CD4-positive, CD25-positive, alpha-beta regulatory T cell (primary cell): ENCODE results near the gene RASSF8. TPM values are rescaled to one million over a fixed set of nuclear protein-coding genes. Genes with fewer than 3 reads are reported as not detected.

Experiments used
- ATAC-seq, 2 donors: fragments of 150-1000 bp; cut with Tn5 transposase; one replicate each; pipeline ENCODE4 v1.10.0; 2021; ENCODE audit warnings: low read depth in 2 of 2, moderate number of reproducible peaks in 2 of 2, moderate library complexity in 1 of 2
- DNase-seq, 3 donors: peaks; one replicate each; pipeline versions ENCODE4 v3.0.0 to v3.0.0-alpha.2; 2012 to 2022; ENCODE audit warnings: mixed read lengths in 1 of 3
- H3K27ac ChIP-seq: one replicate; pipeline ENCODE4 v1.7.0; 2013; ENCODE audit warnings: mild to moderate bottlenecking, low read length; ENCODE audit not compliant: insufficient read depth, poor library complexity, severe bottlenecking
- H3K27me3 ChIP-seq: one replicate; pipeline ENCODE4 v1.7.0; 2013; ENCODE audit warnings: low read length; ENCODE audit not compliant: control insufficient read depth, insufficient read depth
- H3K36me3 ChIP-seq: one replicate; pipeline ENCODE4 v1.7.0; 2013; ENCODE audit warnings: mild to moderate bottlenecking, low read length, moderate library complexity; ENCODE audit not compliant: control insufficient read depth, insufficient read depth
- H3K4me1 ChIP-seq: 2 replicates; pipeline ENCODE4 v1.7.0; 2013; ENCODE audit warnings: mild to moderate bottlenecking, low read length; ENCODE audit not compliant: insufficient read depth, control insufficient read depth, poor library complexity, severe bottlenecking
- H3K4me3 ChIP-seq: one replicate; pipeline ENCODE4 v1.7.0; 2013; ENCODE audit warnings: low read depth, mild to moderate bottlenecking, low read length, moderate library complexity
- H3K9me3 ChIP-seq, 2 experiments: 1 replicate in 1 of 2; 2 replicates in 1 of 2; pipeline ENCODE4 v1.7.0; 2013; ENCODE audit warnings: low read length in 2 of 2, mild to moderate bottlenecking in 1 of 2, moderate library complexity in 1 of 2; ENCODE audit not compliant: control insufficient read depth in 2 of 2
- H3K27ac Mint-ChIP-seq, 3 donors: one replicate each; pipeline ENCODE4 v1.8.0; 2020 to 2022; ENCODE audit warnings: mild to moderate bottlenecking in 3 of 3, mixed read lengths in 3 of 3, moderate library complexity in 2 of 3
- H3K27me3 Mint-ChIP-seq: one replicate; pipeline ENCODE4 v1.8.0; 2022; ENCODE audit warnings: mild to moderate bottlenecking, mixed read lengths
- H3K36me3 Mint-ChIP-seq: one replicate; pipeline ENCODE4 v1.8.0; 2020; ENCODE audit warnings: mixed read lengths
- H3K4me1 Mint-ChIP-seq, 4 donors: one replicate each; pipeline ENCODE4 v1.8.0; 2020 to 2022; ENCODE audit warnings: mixed read lengths in 4 of 4, mild to moderate bottlenecking in 1 of 4
- H3K4me3 Mint-ChIP-seq, 4 donors: one replicate each; pipeline ENCODE4 v1.8.0; 2020 to 2022; ENCODE audit warnings: mild to moderate bottlenecking in 4 of 4, mixed read lengths in 4 of 4, moderate library complexity in 3 of 4
- H3K9me3 Mint-ChIP-seq, 7 donors: one replicate each; pipeline ENCODE4 v1.8.0; 2020 to 2022; ENCODE audit warnings: mixed read lengths in 7 of 7, mild to moderate bottlenecking in 3 of 7, moderate library complexity in 2 of 7
- polyA plus RNA-seq, 4 donors: library from polyadenylated mRNA; unstranded; fragments of 300-500 nt; fragmentation: Illumina TruSeq; gene quantifications; one replicate each; pipeline ENCODE4 v1.2.3, GENCODE V29; 2021
- total RNA-seq: library from RNA; stranded (reverse); gene quantifications from one replicate; pipeline ENCODE4 v1.2.3, GENCODE V29; 2022

The RASSF8 gene
- total and polyA plus RNA-seq, 5 donors from 2014 or later: 0.20 TPM; not detected in 4

GRCh38 chr12:25934456-25934855 lies 24.0 kb upstream of the RASSF8 start:
- H3K27ac Mint-ChIP-seq: no peak overlapping the region
- Histone ChIP-seq H3K4me1 (no peaks in the 10 kb centered on the region), H3K4me3 (no peak overlapping the region), H3K9me3 (no peaks in the 10 kb centered on the region), H3K27me3 (no peaks in the 10 kb centered on the region), H3K27ac (no peak overlapping the region), H3K36me3 (no peaks in the 10 kb centered on the region)
- no peak overlapping the region for H3K4me3 Mint-ChIP-seq
- H3K27me3 Mint-ChIP-seq: no peaks in the 10 kb centered on the region
- ATAC-seq (no peak), DNase-seq (no peak)
- H3K9me3 Mint-ChIP-seq: peaks cover 0 to 3% (median 0%) of the 10 kb centered on the region in 7 donors
- no peaks in the 10 kb centered on the region for H3K4me1 Mint-ChIP-seq
- H3K36me3 Mint-ChIP-seq: no peaks in the 10 kb centered on the region

- peaks cover 0 to 3% (median 0%) of the 10 kb centered on the region in 7 donors for H3K9me3 Mint-ChIP-seq
- no peak overlapping the region for H3K27ac Mint-ChIP-seq
- H3K4me3 Mint-ChIP-seq: no peak overlapping the region
- Histone ChIP-seq H3K27me3 (no peaks in the 10 kb centered on the region), H3K4me3 (no peak overlapping the region), H3K4me1 (no peaks in the 10 kb centered on the region), H3K36me3 (no peaks in the 10 kb centered on the region), H3K9me3 (no peaks in the 10 kb centered on the region), H3K27ac (no peak overlapping the region)
- H3K27me3 Mint-ChIP-seq: no peaks in the 10 kb centered on the region
- H3K4me1 Mint-ChIP-seq: no peaks in the 10 kb centered on the region
- H3K36me3 Mint-ChIP-seq: no peaks in the 10 kb centered on the region
- DNase-seq (no peak), ATAC-seq (no peak)
Measured at GRCh38 chr12:25935355-25936144, 22.9 kb upstream of the RASSF8 start.

- no peaks in the 10 kb centered on the region for H3K4me1 ChIP-seq
- H3K4me1 Mint-ChIP-seq: peaks cover 0 to 3% (median 0%) of the 10 kb centered on the region in 4 donors
- H3K27ac ChIP-seq: no peak overlapping the region
- H3K27me3 Mint-ChIP-seq: no peaks in the 10 kb centered on the region
- H3K27me3 ChIP-seq: no peaks in the 10 kb centered on the region
- no peak for DNase-seq
- H3K36me3 ChIP-seq: no peaks in the 10 kb centered on the region
- no peaks in the 10 kb centered on the region for H3K36me3 Mint-ChIP-seq
- no peak overlapping the region for H3K27ac Mint-ChIP-seq
- no peak overlapping the region for H3K4me3 ChIP-seq
- ATAC-seq: no peak
- H3K9me3 Mint-ChIP-seq: peaks cover 0 to 1% (median 1%) of the 10 kb centered on the region in 7 donors
- no peak overlapping the region for H3K4me3 Mint-ChIP-seq
- H3K9me3 ChIP-seq: no peaks in the 10 kb centered on the region
Measured at GRCh38 chr12:25937096-25937495, 21.4 kb upstream of the RASSF8 start.

GRCh38 chr12:25938581-25938980 lies 19.9 kb upstream of the RASSF8 start:
- DNase-seq (no peak), ATAC-seq (no peak)
- no peak overlapping the region for H3K4me3 Mint-ChIP-seq
- H3K27ac ChIP-seq: no peak overlapping the region
- H3K36me3 ChIP-seq: no peaks in the 10 kb centered on the region
- H3K4me3 ChIP-seq: no peak overlapping the region
- no peaks in the 10 kb centered on the region for H3K4me1 ChIP-seq
- no peaks in the 10 kb centered on the region for H3K27me3 ChIP-seq
- H3K4me1 Mint-ChIP-seq: peaks cover 0 to 4% (median 0%) of the 10 kb centered on the region in 4 donors
- no peaks in the 10 kb centered on the region for H3K36me3 Mint-ChIP-seq
- no peaks in the 10 kb centered on the region for H3K27me3 Mint-ChIP-seq
- H3K9me3 ChIP-seq: no peaks in the 10 kb centered on the region
- peaks cover 0 to 1% (median 0%) of the 10 kb centered on the region in 7 donors for H3K9me3 Mint-ChIP-seq
- no peak overlapping the region for H3K27ac Mint-ChIP-seq

- Mint-ChIP-seq H3K27me3 (no peaks in the 10 kb centered on the region), H3K4me3 (no peak overlapping the region), H3K9me3 (peaks cover 0 to 1% (median 0%) of the 10 kb centered on the region in 7 donors), H3K36me3 (no peaks in the 10 kb centered on the region), H3K4me1 (peaks cover 0 to 4% (median 0%) of the 10 kb centered on the region in 4 donors), H3K27ac (no peak overlapping the region)
- H3K9me3 ChIP-seq: no peaks in the 10 kb centered on the region
- no peak overlapping the region for H3K4me3 ChIP-seq
- H3K4me1 ChIP-seq: no peaks in the 10 kb centered on the region
- DNase-seq (no peak), ATAC-seq (no peak)
- H3K27me3 ChIP-seq: no peaks in the 10 kb centered on the region
- H3K36me3 ChIP-seq: no peaks in the 10 kb centered on the region
- H3K27ac ChIP-seq: no peak overlapping the region
Measured at GRCh38 chr12:25939606-25940005, 18.9 kb upstream of the RASSF8 start.

GRCh38 chr12:25940886-25941285 lies 17.6 kb upstream of the RASSF8 start:
- Mint-ChIP-seq H3K9me3 (peaks cover 0 to 1% (median 0%) of the 10 kb centered on the region in 7 donors), H3K27ac (no peak overlapping the region), H3K4me3 (no peak overlapping the region), H3K27me3 (no peaks in the 10 kb centered on the region), H3K36me3 (no peaks in the 10 kb centered on the region), H3K4me1 (peaks cover 0 to 4% (median 0%) of the 10 kb centered on the region in 4 donors)
- no peaks in the 10 kb centered on the region for H3K36me3 ChIP-seq
- H3K4me1 ChIP-seq: no peaks in the 10 kb centered on the region
- no peak for ATAC-seq
- no peak for DNase-seq
- H3K27me3 ChIP-seq: no peaks in the 10 kb centered on the region
- H3K27ac ChIP-seq: no peak overlapping the region
- H3K4me3 ChIP-seq: no peak overlapping the region
- H3K9me3 ChIP-seq: no peaks in the 10 kb centered on the region

- Histone ChIP-seq H3K4me3 (no peak overlapping the region), H3K36me3 (no peaks in the 10 kb centered on the region), H3K9me3 (no peaks in the 10 kb centered on the region), H3K4me1 (no peaks in the 10 kb centered on the region), H3K27ac (no peak overlapping the region), H3K27me3 (no peaks in the 10 kb centered on the region)
- Mint-ChIP-seq H3K36me3 (no peaks in the 10 kb centered on the region), H3K9me3 (peaks cover 0 to 1% (median 0%) of the 10 kb centered on the region in 7 donors), H3K27ac (no peak overlapping the region), H3K4me3 (no peak overlapping the region), H3K27me3 (no peaks in the 10 kb centered on the region), H3K4me1 (peaks cover 0 to 4% (median 0%) of the 10 kb centered on the region in 4 donors)
- ATAC-seq: no peak
- no peak for DNase-seq
Measured at GRCh38 chr12:25942709-25943108, 15.8 kb upstream of the RASSF8 start.

- no peak overlapping the region for H3K4me3 ChIP-seq
- no peaks in the 10 kb centered on the region for H3K9me3 ChIP-seq
- Mint-ChIP-seq H3K27ac (no peak overlapping the region), H3K27me3 (no peaks in the 10 kb centered on the region), H3K36me3 (no peaks in the 10 kb centered on the region), H3K4me1 (peaks cover 0 to 4% (median 0%) of the 10 kb centered on the region in 4 donors), H3K4me3 (no peak overlapping the region), H3K9me3 (peaks cover 0 to 1% (median 0%) of the 10 kb centered on the region in 7 donors)
- no peaks in the 10 kb centered on the region for H3K36me3 ChIP-seq
- H3K4me1 ChIP-seq: no peaks in the 10 kb centered on the region
- DNase-seq: no peak
- no peaks in the 10 kb centered on the region for H3K27me3 ChIP-seq
- ATAC-seq: no peak
- no peak overlapping the region for H3K27ac ChIP-seq
Measured at GRCh38 chr12:25943940-25944339, 14.5 kb upstream of the RASSF8 start.
